HG02884 (cell line): ENCODE data around the gene KRTAP20-3.

Experiments used
- ATAC-seq: cut with Tn5 transposase; IDR thresholded peaks from one replicate; pipeline ENCODE4 v1.9.1; 2021; ENCODE audit warnings: mild to moderate bottlenecking, moderate library complexity; ENCODE audit not compliant: unreplicated experiment

KRTAP20-3 gene

DNA sequence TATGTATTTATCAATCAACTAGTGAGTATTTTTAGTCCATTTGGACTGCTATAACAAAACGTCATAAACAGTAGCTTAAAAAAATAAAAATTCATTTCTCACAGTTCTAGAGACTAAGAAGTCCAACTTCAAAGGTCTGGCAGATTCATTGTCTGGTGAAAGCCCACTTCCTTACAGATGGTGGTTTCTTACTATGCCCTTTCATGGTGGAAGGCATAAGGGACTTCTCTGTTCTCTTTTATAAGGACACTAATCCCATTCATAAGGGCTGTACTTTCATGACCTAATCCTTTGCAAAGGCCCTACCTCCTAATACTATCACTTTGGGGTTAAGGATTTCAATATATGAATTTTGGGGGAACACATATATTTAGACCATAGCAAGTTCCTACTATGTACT lies 37.9 kb downstream of the KRTAP20-3 start:
- ATAC-seq = no peak

DNA sequence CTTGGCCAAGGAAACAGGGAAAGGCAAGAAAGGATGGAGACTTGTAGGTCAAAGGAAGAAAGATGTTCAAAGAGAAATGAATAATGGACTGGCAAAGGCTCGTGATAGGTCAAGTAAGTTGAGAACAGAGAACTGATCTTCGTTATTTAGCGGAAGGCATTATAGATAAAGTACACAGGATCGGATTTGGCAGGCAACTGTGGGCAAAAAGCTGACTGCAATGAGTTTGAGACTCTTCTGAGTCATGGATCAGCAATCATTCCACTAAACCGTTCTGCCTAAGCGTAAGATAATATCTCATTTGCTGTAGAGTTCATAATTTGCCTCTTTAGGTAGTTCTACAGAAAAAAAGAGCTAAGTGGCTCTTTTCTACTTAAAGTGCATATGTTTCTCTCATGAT lies 41.8 kb downstream of the KRTAP20-3 start:
- no peak for ATAC-seq

DNA sequence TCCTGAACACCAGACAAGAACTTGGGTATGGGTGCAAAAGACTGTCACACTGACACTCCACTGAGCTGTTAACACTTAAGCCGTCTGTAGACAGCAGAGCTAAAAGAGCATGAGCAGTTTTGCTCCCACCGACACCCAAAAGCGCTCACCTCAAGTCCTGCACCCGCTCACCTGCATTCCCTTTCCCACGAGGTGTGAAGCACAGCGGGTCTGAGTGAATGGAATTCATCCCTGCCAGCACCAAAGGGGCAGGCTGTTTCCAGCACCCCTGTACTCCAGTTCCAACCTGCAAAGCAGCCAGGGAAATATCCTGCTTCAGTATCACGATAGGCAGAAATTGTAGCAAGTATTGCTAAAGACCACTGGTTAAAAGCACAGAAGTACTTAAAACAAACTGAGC lies 47.2 kb downstream of the KRTAP20-3 start:
- ATAC-seq = no peak
